Stimulated activated CD4-positive, alpha-beta T cell treated with anti-CD3 and anti-CD28 coated beads, Interleukin-1b, Interleukin-23, amount 100 ng/mL, for 48 hours (primary cell): ENCODE data around the gene ASCL2.

Experiments
- DNase-seq: peaks from one replicate; pipeline ENCODE4 v3.0.0-alpha.2; 2020

ASCL2 gene

GRCh38 chr11:2271327-2272227 is 1.2 kb upstream of the ASCL2 start:
- DNase-seq: no peak

- DNase-seq: peak; percentile 35
Measured at GRCh38 chr11:2271077-2271326, 614 bp upstream of the ASCL2 start.

- peak; percentile 53 for DNase-seq
Measured at GRCh38 chr11:2269601-2270321, 627 bp downstream of the ASCL2 start.

GRCh38 chr11:2268729-2269600 is 1.4 kb downstream of the ASCL2 start:
- DNase-seq: peak; percentile 81

- no peak for DNase-seq
Measured at GRCh38 chr11:2267851-2268728, 2.3 kb downstream of the ASCL2 start.

GRCh38 chr11:2267306-2267850 is 3.0 kb downstream of the ASCL2 start:
- no peak for DNase-seq

- DNase-seq: no peak
Measured at GRCh38 chr11:2266586-2267305, 3.6 kb downstream of the ASCL2 start.

- no peak for DNase-seq
Measured at GRCh38 chr11:2265854-2266585, 4.4 kb downstream of the ASCL2 start.

- DNase-seq: peak; percentile 23
Measured at GRCh38 chr11:2265396-2265795, 5.0 kb downstream of the ASCL2 start.

- no peak for DNase-seq
Measured at GRCh38 chr11:2264366-2265053, 5.9 kb downstream of the ASCL2 start.

- no peak for DNase-seq
Measured at GRCh38 chr11:2263724-2264360, 6.5 kb downstream of the ASCL2 start.

GRCh38 chr11:2263071-2263565 is 7.3 kb downstream of the ASCL2 start:
- DNase-seq: no peak

GRCh38 chr11:2262301-2263070 is 7.9 kb downstream of the ASCL2 start:
- DNase-seq: no peak

- DNase-seq: no peak
Measured at GRCh38 chr11:2261436-2262230, 8.8 kb downstream of the ASCL2 start.

- DNase-seq: no peak
Measured at GRCh38 chr11:2260491-2261364, 9.7 kb downstream of the ASCL2 start.

- DNase-seq: no peak
Measured at GRCh38 chr11:2259897-2260451, 10.4 kb downstream of the ASCL2 start.
